MG63 (cell line): ENCODE results near the gene COL20A1. TPM values are rescaled to one million over a fixed set of nuclear protein-coding genes. Genes with fewer than 3 reads are reported as not detected.

ENCODE experiments used
- DNase-seq: peaks from one replicate; pipeline ENCODE4 v3.0.0-alpha.2; 2020
- H3K27me3 ChIP-seq: fragments of 250-450 bp; sonication (Bioruptor Pico); 2 replicates; pipeline ENCODE4 v1.5.1; 2020; ENCODE audit warnings: mild to moderate bottlenecking, moderate library complexity
- H3K36me3 ChIP-seq: fragments of 250-450 bp; sonication (Bioruptor Pico); 2 replicates; pipeline ENCODE4 v1.5.1; 2020; ENCODE audit warnings: mild to moderate bottlenecking, moderate library complexity
- H3K4me3 ChIP-seq: fragments of 250-450 bp; sonication (Bioruptor Pico); 2 replicates; pipeline ENCODE4 v1.5.1; 2020; ENCODE audit warnings: mild to moderate bottlenecking, moderate library complexity
- H3K9me3 ChIP-seq: fragments of 250-450 bp; sonication (Bioruptor Pico); 2 replicates; pipeline ENCODE4 v1.5.1; 2020; ENCODE audit warnings: mild to moderate bottlenecking, moderate library complexity
- total RNA-seq: library from RNA; depleted of rRNA; stranded (reverse); fragments of >200 nt; shearing (Covaris generic); gene quantifications from 2 replicates; pipeline ENCODE4 v1.2.3, GENCODE V29; 2014; ENCODE audit warnings: low replicate concordance; rRNA removed

The COL20A1 gene
- total RNA-seq, 1 experiment from 2014 or later, result not detected

GRCh38 chr20:63384336-63384735 is 91.3 kb downstream of the COL20A1 start:
- Histone ChIP-seq H3K36me3 (no peaks in the 10 kb centered on the region), H3K9me3 (peaks cover 25% of the 10 kb centered on the region), H3K27me3 (peaks cover 25% of the 10 kb centered on the region), H3K4me3 (no peak overlapping the region)
- no peak for DNase-seq

Other genes starting within 250 kb of the COL20A1 start
- gene YTHDF1, start 77.1 kb upstream of the COL20A1 start, total RNA-seq, result 17.0 and 19.8 TPM in 2 replicates
- not detected in 2 replicates for gene BIRC7, start 57.3 kb upstream of the COL20A1 start, total RNA-seq
- gene NKAIN4, start 38.7 kb upstream of the COL20A1 start, total RNA-seq, result not detected in 2 replicates
- gene ARFGAP1, start 20.4 kb upstream of the COL20A1 start, total RNA-seq, result 67.2 and 83.8 TPM in 2 replicates
- gene CHRNA4, start 68.2 kb downstream of the COL20A1 start, total RNA-seq, result not detected in 2 replicates
- 0.92 TPM in 1 of 2 replicates, not detected in the other for gene KCNQ2, start 179.5 kb downstream of the COL20A1 start, total RNA-seq
- 62.5 and 113 TPM in 2 replicates for gene EEF1A2, start 205.9 kb downstream of the COL20A1 start, total RNA-seq
- 21.4 and 40.1 TPM in 2 replicates for gene PPDPF, start 227.6 kb downstream of the COL20A1 start, total RNA-seq
- gene PTK6, start 244.2 kb downstream of the COL20A1 start, total RNA-seq, result 0.23 and 8.0 TPM in 2 replicates